BJ (cell line): ENCODE measurements around the gene ZNF326. TPM values are rescaled to one million over a fixed set of nuclear protein-coding genes. Genes with fewer than 3 reads are reported as not detected.
"Not testable (repeated sequence)": the region's sequence is repeated elsewhere in the genome, so short reads cannot be mapped to it uniquely, and the experiment has no call there.

Experiments used
- CTCF ChIA-PET: fragments of 350-600 bp; formaldehyde crosslinking; extraction: SDS; loops from one replicate; lab custom pipeline; 2021; ENCODE audit warnings: antibody characterized with exemption, inconsistent platforms; lab: Yijun Ruan, JAX
- POLR2A ChIA-PET: fragments of 300-600 bp; sonication (Branson Sonifier 250); formaldehyde crosslinking; extraction: SDS; loops from one replicate; lab custom pipeline; 2021; ENCODE audit warnings: antibody characterized with exemption; lab: Charles Lee
- DNase-seq: peaks from one replicate; pipeline ENCODE4 v3.0.0-alpha.2; 2011; ENCODE audit warnings: low read depth
- H3K27me3 ChIP-seq: 2 replicates; pipeline ENCODE4 v1.6.0; 2011; ENCODE audit warnings: low read length; ENCODE audit not compliant: control insufficient read depth, insufficient read depth
- H3K36me3 ChIP-seq: 2 replicates; pipeline ENCODE4 v1.5.1; 2011; ENCODE audit warnings: low read length; ENCODE audit not compliant: control insufficient read depth, insufficient read depth
- H3K4me3 ChIP-seq: 2 replicates; pipeline ENCODE4 v1.5.1; 2011; ENCODE audit warnings: low read depth, mild to moderate bottlenecking, control low read depth, low read length
- CTCF ChIP-seq: IDR thresholded peaks from 2 replicates; pipeline ENCODE4 v1.5.1; 2011; ENCODE audit warnings: low read depth, mild to moderate bottlenecking, control low read depth, inconsistent platforms, low read length, moderate library complexity; ENCODE audit not compliant: insufficient read depth
- polyA plus RNA-seq: library from polyadenylated mRNA; depleted of rRNA; stranded (reverse); fragments of >200 nt; gene quantifications from 2 replicates; pipeline ENCODE4 v1.2.3, GENCODE V29; 2011

The ZNF326 gene
- polyA plus RNA-seq, 1 experiment: 7.6 TPM

DNA sequence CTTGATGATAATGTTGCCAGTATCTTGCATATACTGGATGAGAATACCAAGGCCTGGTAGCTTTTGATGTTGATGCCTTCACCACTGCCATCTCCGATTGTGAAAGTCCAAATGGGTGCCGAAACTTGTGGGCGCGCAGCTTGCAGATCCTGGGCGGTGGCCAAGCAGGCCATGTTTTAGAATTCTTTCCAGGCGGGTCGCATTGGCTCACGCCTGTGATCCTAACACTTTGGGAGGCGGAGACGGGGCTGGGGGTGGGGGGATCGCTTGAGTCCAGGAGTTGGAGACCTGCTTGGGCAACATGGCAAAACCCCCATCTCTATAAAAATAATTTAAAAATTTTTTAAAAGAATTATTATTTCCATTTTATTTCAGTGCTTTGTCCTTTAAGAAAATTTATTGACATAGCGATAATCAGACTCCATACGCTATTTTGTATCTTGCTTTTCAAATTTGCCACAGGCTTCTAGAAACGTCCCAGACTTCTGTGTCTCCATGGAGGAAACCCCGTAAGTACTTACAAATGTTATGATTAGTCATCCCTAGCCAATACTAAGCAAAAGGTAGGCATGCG is 592 bp upstream of the ZNF326 start:
- H3K4me3 ChIP-seq: peak overlapping the region; percentile 96
- CTCF ChIA-PET: interaction anchor here (0.6 to 1.2 kb wide), 3 partner anchors 8 to 214 kb away, joined by 3 to 4 read pairs (median 3); no protein-coding TSS in a partner anchor
- no peak for DNase-seq
- no peaks in the 10 kb centered on the region for H3K27me3 ChIP-seq
- no peak for TF ChIP-seq CTCF
- POLR2A ChIA-PET: no interaction called here
- no peaks in the 10 kb centered on the region for H3K36me3 ChIP-seq

- ChIA-PET CTCF (interaction anchor here (0.6 kb wide), 1 partner anchor 191 kb away, joined by 3 read pairs; no protein-coding TSS in a partner anchor), POLR2A (no interaction called here)
- no peak for DNase-seq
These were observed 914 bp downstream of the ZNF326 start for GRCh38 chr1:89995598-89996449.

GRCh38 chr1:89996450-89997110 is 1.7 kb downstream of the ZNF326 start:
- ChIA-PET POLR2A (no interaction called here), CTCF (interaction anchor here (0.6 kb wide), 1 partner anchor 192 kb away, joined by 3 read pairs; no protein-coding TSS in a partner anchor)
- no peak for TF ChIP-seq CTCF
- peak overlapping the region; percentile 96 for H3K4me3 ChIP-seq
- DNase-seq: no peak
- no peaks in the 10 kb centered on the region for H3K27me3 ChIP-seq
- H3K36me3 ChIP-seq: no peaks in the 10 kb centered on the region

More at GRCh38 chr1:89995598-89996449, 914 bp downstream of the ZNF326 start:
- TF ChIP-seq CTCF: no peak
- Histone ChIP-seq H3K4me3 (peak overlapping the region; percentile 96), H3K27me3 (no peaks in the 10 kb centered on the region), H3K36me3 (no peaks in the 10 kb centered on the region)

DNA sequence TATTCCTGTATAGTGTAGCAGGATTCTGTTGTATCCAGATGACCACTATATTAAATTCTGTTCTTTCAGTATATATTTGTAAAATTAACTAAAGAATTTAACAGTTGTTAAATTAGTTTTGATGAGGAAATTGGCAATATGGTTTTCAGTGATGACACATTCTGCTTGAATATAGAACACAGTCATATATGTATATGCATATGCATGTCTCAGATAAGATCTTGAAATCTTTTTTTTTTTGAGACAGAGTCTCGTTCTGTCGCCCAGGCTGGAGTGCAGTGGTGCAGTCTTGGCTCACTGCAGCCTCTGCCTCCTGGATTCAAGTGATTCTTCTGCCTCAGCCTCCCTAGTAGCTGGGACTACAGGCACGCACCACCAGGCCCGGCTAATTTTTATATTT is 2.2 kb downstream of the ZNF326 start:
- DNase-seq, POLR2A ChIA-PET, CTCF ChIA-PET, H3K4me3 ChIP-seq, H3K36me3 ChIP-seq, H3K27me3 ChIP-seq: not testable (repeated sequence)

DNA sequence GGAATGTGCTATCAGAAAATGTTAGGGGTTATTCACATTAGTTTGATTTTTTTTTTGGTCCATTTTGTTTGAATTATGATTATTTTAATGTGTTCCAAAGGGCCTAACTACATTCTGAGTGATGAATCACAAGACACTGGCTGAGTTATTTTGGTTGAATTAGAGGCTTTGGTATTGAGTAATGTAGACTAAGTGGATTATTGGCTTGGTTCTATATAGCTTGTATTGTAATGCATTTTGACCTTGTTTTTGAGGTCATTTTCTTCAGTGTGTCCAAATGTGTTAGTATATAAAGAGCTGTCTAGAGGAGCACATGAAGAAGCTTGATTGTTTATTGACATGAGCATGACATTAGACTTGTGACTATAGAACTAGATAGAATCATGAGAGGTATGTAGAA is 3.4 kb downstream of the ZNF326 start:
- H3K4me3 ChIP-seq: no peak overlapping the region
- no peaks in the 10 kb centered on the region for H3K36me3 ChIP-seq
- DNase-seq: no peak
- no peaks in the 10 kb centered on the region for H3K27me3 ChIP-seq
- CTCF ChIA-PET: no interaction called here
- no peak for TF ChIP-seq CTCF
- POLR2A ChIA-PET: no interaction called here
